Endothelial cell of umbilical vein (primary cell): Measurements from ENCODE around the gene PPFIA2.

ENCODE experiments used
- JUN ChIP-seq: IDR thresholded peaks from 2 replicates; pipeline ENCODE4 v1.6.1; 2011; ENCODE audit warnings: borderline replicate concordance, low read depth; ENCODE audit not compliant: insufficient read length, insufficient read depth
- TF ChIP-seq, protein P1 (sequence below), 2 donors: IDR thresholded peaks; 1 replicate in 1 of 2; 2 replicates in 1 of 2; pipeline ENCODE4 v1.5.1; 2011; ENCODE audit warnings: low read length in 2 of 2, mild to moderate bottlenecking in 2 of 2, moderate library complexity in 2 of 2, control low read depth in 1 of 2, inconsistent platforms in 1 of 2, low read depth in 1 of 2; ENCODE audit not compliant: insufficient read depth in 1 of 2; ENCODE audit errors: extremely low read depth in 1 of 2

- TF ChIP-seq, protein P1, sequence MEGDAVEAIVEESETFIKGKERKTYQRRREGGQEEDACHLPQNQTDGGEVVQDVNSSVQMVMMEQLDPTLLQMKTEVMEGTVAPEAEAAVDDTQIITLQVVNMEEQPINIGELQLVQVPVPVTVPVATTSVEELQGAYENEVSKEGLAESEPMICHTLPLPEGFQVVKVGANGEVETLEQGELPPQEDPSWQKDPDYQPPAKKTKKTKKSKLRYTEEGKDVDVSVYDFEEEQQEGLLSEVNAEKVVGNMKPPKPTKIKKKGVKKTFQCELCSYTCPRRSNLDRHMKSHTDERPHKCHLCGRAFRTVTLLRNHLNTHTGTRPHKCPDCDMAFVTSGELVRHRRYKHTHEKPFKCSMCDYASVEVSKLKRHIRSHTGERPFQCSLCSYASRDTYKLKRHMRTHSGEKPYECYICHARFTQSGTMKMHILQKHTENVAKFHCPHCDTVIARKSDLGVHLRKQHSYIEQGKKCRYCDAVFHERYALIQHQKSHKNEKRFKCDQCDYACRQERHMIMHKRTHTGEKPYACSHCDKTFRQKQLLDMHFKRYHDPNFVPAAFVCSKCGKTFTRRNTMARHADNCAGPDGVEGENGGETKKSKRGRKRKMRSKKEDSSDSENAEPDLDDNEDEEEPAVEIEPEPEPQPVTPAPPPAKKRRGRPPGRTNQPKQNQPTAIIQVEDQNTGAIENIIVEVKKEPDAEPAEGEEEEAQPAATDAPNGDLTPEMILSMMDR (IDR thresholded peaks at IDR 0.05; ENCODE audit: extremely low read depth in 1 of 2, insufficient read depth in 1 of 2, low read depth in 1 of 2, low read length in 2 of 2) = no peak
- no peak for TF ChIP-seq JUN
Measured at GRCh38 chr12:81381951-81382350, 377.2 kb downstream of the PPFIA2 start.
